Measurements from ENCODE around the gene ECE1.
"Not testable (repeated sequence)": the region's sequence is repeated elsewhere in the genome, so short reads cannot be mapped to it uniquely, and the experiment has no call there.

Gene ECE1

GRCh38 chr1:21246905-21247642 is 43.2 kb downstream of the ECE1 start:
- DNase-seq = no peak

- no peak for DNase-seq
These were observed 44.5 kb downstream of the ECE1 start for GRCh38 chr1:21245688-21246229.

GRCh38 chr1:21244986-21245687 is 45.1 kb downstream of the ECE1 start:
- DNase-seq = no peak

DNA sequence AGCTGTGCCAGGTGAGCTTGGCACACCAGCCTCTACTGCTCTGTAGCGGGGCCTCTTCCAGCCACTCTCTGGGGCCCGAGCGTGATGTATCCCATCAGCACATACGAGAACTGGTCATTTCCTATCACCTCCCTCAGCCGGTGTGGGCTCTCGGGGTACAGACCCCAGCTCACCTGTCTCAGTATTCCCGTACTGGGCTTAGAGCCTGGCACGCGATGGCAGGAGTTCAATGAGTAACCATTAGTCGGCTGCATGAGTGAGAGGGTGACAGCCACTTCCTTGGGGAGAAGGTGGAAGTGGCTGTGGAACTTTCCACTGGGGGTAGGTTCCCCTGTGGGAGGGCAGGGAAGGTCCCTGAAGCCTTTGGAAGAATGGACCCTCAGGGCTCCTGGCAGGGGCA is 46.1 kb downstream of the ECE1 start:
- no peak for DNase-seq

- DNase-seq = no peak
These were observed 47.4 kb downstream of the ECE1 start for GRCh38 chr1:21242846-21243245.

GRCh38 chr1:21241771-21242581 is 48.3 kb downstream of the ECE1 start:
- DNase-seq = no peak

DNA sequence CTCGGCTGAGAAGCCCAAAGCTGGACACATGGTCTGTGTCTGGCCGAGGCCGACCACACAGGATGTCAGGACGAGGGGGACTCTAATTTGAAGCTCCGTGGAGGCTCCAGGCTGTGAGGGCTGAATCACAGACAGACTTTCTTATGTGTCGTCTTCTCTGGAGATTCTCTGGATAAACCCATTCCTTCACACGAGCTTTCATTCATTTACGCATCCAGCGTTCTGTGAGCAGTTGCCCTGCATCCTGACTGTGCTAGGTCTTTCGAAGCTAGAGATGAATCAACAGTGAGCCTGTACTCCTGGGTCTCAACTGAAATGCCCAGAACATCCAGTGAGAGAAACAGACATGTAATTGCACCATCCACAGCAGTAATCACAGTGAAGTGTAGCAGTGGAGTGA is 49.6 kb downstream of the ECE1 start:
- no peak for DNase-seq

GRCh38 chr1:21239221-21239620 is 51.0 kb downstream of the ECE1 start:
- DNase-seq = no peak

GRCh38 chr1:21238141-21238800 is 52.0 kb downstream of the ECE1 start:
- DNase-seq = no peak

GRCh38 chr1:21237446-21238088 is 52.7 kb downstream of the ECE1 start:
- no peak for DNase-seq

DNA sequence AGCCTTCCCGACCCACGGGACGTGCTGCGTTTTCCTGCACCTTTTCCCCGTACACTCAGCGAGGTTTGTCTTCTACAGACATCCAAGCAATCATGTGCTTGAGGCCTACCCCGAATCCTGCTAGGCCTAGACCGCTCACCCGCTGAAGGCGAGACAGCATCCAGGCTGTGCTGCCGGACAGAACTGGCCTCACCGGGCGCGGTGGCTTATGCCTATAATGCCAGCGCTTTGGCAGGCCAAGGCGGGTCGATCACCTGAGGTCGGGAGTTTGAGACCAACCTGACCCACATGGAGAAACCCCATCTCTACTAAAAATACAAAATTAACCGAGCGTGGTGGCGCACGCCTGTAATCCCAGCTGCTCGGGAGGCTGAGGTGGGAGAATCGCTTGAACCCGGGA is 54.1 kb downstream of the ECE1 start:
- no peak for DNase-seq

- no peak for DNase-seq
These were observed 55.5 kb downstream of the ECE1 start for GRCh38 chr1:21234779-21235178.

DNA sequence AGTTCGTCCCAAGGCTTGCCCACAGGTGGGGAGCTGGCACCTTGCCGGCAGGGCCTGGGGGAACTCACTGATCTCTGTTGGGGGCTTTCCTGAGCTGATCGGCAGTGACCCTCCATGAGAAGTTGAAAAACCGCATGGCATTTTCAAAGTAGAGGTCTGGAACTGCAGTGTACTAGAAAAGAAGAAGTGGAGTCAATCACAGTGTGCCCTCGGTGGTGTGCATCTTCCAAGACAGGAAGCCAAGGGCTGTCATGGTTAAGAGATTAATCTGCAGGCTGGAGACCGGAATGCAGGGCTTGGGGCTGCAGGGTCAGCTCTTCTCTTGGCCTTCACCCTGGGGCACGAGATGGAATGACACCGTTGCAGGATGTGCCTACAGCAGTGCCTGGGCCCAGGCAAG is 56.8 kb downstream of the ECE1 start:
- DNase-seq = no peak

DNA sequence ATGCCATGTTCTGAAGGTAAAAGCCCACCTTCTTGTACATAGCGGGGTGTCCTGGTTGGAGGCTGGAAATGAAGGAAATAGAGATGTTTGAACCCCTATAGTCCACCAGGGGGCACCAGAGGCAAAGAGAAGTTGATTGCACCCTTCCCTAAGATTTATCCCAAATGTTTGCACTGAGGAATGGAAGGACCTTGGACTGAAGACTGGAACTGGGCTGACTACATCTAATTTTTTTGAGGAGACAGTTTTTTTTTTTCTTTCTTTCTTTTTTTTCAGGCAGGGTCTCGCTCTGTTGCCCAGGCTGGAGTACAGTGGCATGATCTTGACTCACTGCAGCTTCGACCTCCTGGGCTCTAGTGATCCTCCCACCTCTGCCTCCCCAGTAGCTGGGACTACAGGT is 58.2 kb downstream of the ECE1 start:
- peak; percentile 29 for DNase-seq

DNA sequence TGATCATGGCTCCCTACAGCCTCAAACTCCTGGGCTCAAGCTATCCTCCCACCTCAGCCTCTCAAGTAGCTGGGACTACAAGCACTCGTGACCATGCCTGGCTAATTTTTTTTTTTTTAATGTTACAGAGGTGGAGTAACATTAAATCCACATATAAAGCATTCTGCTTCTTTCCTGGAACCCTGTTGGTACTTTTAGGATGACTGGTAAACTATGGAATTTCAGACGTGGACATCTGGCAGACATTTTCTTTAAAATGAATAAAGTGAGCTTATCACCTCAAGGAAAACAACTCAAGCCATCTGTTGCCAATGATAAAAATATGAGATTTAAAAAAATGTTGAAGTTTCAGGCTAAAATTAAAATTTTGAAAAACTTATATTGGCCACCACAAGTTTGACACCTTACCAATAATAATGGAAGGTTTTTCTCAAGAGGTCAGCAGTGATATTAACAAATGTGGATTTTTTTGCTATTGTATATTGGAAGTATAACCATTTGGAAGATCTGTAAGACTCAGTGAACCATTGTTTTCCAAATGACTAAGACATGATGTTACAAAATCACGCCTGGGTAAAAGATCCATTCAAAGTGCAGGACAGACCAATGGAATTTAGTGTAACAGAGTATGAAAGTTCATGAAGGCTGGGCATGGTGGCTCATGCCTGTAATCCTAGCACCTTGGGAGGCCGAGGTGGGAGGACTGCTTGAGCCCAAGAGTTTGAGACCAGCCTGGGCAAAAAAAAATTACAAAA is 60.8 kb downstream of the ECE1 start:
- no peak for DNase-seq

DNA sequence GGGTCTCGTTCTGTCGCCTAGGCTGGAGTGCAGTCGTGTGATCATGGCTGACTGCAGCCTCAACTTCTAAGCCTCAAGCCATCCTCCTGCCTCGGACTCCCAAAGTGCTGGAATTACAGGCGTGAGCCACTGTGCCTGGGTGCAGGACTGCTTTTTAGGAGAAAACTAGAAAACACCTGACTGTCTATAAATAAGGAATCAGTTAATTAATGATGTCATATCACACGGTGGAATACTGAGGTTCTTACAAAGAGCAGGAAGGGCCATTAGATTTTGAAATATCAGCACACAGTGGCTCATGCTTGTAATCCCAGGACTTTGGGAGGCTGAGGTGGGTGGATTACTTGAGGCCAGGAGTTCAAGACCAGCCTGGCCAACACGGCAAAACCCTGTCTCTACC is 62.0 kb downstream of the ECE1 start:
- DNase-seq = not testable (repeated sequence)

- no peak for DNase-seq
These were observed 65.2 kb downstream of the ECE1 start for GRCh38 chr1:21225065-21225464.

DNA sequence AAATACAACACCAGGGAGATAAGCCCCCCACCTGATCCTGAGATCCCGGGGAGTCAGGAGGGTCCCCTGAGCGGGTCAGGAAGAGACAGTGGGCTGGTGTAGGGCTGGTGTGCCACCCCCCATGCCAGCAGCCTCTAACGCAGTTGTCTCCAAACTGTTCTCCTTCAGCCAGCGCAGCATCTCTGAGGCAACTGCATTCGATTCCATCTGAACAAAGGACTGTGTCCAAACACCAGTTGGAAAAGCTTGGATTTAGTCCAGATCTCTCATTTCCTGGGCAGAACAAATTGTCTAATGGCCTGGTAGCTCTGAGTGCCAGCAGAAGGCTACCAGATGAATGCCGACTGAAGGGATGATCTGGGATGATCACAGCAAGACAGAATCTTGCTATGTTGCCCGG is 69.4 kb downstream of the ECE1 start:
- DNase-seq = no peak

GRCh38 chr1:21219674-21220073 is 70.6 kb downstream of the ECE1 start:
- no peak for DNase-seq

- DNase-seq = peak; percentile 32
These were observed 72.3 kb downstream of the ECE1 start for GRCh38 chr1:21217812-21218596.

Data from activated CD8-positive, alpha-beta memory T cell treated with anti-CD3 and anti-CD28 coated beads, Interleukin-2, amount 50 U/mL, for 4 hours (primary cell).